Spinal cord (tissue), 10 donors: ENCODE results near the gene OR2T27. TPM values are rescaled to one million over a fixed set of nuclear protein-coding genes. Genes with fewer than 3 reads are reported as not detected.
"Not testable (repeated sequence)": the region's sequence is repeated elsewhere in the genome, so short reads cannot be mapped to it uniquely, and the experiment has no call there.

Source experiments
- DNase-seq, 6 donors: peaks; one replicate each; pipeline versions ENCODE4 v3.0.0 to v3.0.0-alpha.2; 2013 to 2015; ENCODE audit warnings: low spot score in 6 of 6, low read depth in 4 of 6
- H3K27ac ChIP-seq: one replicate; pipeline ENCODE4 v1.5.1; 2013; ENCODE audit warnings: low read depth, low read length, control low read depth
- H3K27me3 ChIP-seq: one replicate; pipeline ENCODE4 v1.6.1; 2013; ENCODE audit warnings: low read length; ENCODE audit not compliant: control insufficient read depth, insufficient read depth
- H3K36me3 ChIP-seq: one replicate; pipeline ENCODE4 v1.6.1; 2013; ENCODE audit warnings: low read length; ENCODE audit not compliant: control insufficient read depth, insufficient read depth
- H3K4me1 ChIP-seq: one replicate; pipeline ENCODE4 v1.6.1; 2013; ENCODE audit warnings: low read length; ENCODE audit not compliant: control insufficient read depth, insufficient read depth
- H3K4me3 ChIP-seq: one replicate; pipeline ENCODE4 v1.5.1; 2013; ENCODE audit warnings: low read depth, low read length, control low read depth
- H3K9me3 ChIP-seq: one replicate; pipeline ENCODE4 v1.6.1; 2013; ENCODE audit warnings: low read length; ENCODE audit not compliant: control insufficient read depth, insufficient read depth
- WGBS: methylation state at CpG from one replicate; pipeline ENCODE4 v1.1.5; 2013; ENCODE audit warnings: missing lambda C conversion rate; ENCODE audit not compliant: insufficient coverage; 5-methylcytosine and 5-hydroxymethylcytosine counted together
- polyA plus RNA-seq, 2 donors: library from polyadenylated mRNA; unstranded; fragments of 120-200 nt; gene quantifications; one replicate each; pipeline ENCODE4 v1.2.1, GENCODE V29; 2013; ENCODE audit not compliant: insufficient read length in 2 of 2
- total RNA-seq, 2 donors: library from RNA; depleted of rRNA in 1 of 2; stranded (reverse); fragments of 120-200 nt in 1 of 2; fragments of >200 nt in 1 of 2; gene quantifications; one replicate each; pipeline versions ENCODE4 v1.2.3 to v1.2.4, GENCODE V29; 2013 to 2014
- donor health status: healthy.

The OR2T27 gene
- total and polyA plus RNA-seq, 4 donors = not detected

DNA sequence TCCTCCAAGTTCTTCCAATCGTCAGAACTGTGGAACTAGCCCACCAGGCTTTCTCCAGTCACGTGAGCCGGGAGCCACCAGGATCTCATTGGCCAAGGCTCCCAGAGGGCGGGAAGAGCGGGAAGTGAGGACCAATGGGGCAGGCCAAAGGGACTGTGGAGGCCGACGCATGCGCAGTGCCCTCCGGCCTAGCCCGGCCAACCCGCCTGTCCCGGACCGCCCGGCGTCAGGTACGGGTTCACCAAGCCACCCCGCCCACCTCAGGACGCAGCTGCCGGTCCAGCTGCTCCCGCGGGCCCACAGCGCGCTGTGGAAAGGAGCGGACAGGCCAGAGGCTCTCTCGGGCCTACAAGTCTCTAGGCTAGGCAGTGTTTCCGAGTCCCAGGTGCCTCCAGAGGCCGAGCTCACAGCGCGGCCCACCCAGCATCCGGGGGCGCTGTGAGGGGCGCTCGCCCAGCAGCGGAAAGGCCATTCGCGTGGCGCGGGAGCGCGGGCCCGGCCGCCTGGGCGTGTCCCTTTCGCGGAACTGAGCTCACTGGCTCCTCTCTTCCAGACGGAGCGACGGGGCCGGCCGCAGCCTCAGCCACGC is 36.3 kb upstream of the OR2T27 start:
- Histone ChIP-seq H3K36me3 (no peaks in the 10 kb centered on the region), H3K27me3 (no peaks in the 10 kb centered on the region), H3K27ac (no peak overlapping the region), H3K4me3 (no peak overlapping the region), H3K9me3 (peaks cover 3% of the 10 kb centered on the region), H3K4me1 (no peaks in the 10 kb centered on the region)
- no peak for DNase-seq
- WGBS = 68% methylated on average over 51 of the region's 51 CpGs

DNA sequence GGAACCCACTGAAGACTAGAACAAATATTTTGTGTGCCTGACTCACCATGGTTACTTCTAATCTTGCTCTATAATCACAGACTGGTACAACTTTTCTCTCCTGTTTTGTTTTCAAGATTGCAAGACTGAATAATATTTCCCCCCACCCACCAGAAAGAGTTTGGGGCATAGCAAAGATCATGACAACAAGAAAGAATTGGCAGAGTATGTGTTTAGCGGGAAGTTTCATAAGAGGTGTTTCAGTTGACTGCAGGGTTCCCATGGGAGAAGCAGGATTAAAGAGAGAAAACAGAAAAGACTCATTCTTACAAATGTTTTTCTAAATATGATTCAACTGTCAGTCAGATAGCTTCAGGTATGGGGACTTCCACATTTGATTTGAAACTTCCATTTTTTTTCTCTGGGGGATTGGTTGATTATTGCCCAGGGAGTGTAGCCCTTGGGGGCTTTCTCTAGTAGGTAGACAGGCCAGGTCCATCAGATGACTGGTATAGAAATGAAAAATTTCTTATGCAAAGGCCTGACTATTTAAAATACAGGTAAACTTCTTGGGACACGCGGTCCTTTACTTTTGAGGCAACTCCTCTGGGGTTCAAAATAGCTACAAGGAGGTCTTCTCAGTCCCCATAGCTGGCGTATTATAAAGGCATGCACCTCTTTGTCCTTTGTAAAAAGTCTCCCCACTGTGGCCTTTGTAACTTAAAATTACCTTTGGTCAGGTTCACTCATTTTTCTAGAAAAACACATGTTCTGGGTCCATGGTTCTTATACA is 33.4 kb upstream of the OR2T27 start:
- no peak overlapping the region for H3K4me3 ChIP-seq

DNA sequence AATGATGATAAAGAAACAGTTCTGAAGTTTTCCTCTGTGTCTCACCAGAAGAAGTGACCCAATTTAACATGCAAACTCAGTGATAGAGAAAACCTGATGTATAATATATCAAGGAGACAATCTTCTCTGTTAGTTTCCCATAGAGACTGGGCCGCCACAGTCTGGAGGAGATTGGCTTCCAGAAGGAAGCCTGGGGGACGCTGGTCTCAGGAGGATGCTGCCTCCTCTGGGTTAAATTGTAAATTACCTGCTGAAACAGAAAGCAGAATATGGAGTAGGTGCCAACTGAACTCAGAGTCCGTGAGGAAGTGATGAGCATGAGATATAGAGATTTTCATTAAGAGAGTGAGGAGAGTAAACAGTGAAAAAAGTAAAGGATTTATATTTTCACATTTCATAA is 31.5 kb upstream of the OR2T27 start:
- no peaks in the 10 kb centered on the region for H3K36me3 ChIP-seq
- H3K4me3 ChIP-seq = no peak overlapping the region
- no peaks in the 10 kb centered on the region for H3K27me3 ChIP-seq
- no peak for DNase-seq
- 31% methylated on average over 2 of the region's 3 CpGs for WGBS
- H3K9me3 ChIP-seq = peaks cover 2% of the 10 kb centered on the region
- no peaks in the 10 kb centered on the region for H3K4me1 ChIP-seq
- H3K27ac ChIP-seq = no peak overlapping the region

More for the DNA sequence above, 33.4 kb upstream of the OR2T27 start:
- no peak overlapping the region for H3K27ac ChIP-seq
- no peak for DNase-seq
- H3K9me3 ChIP-seq = peaks cover 3% of the 10 kb centered on the region
- H3K27me3 ChIP-seq = no peaks in the 10 kb centered on the region
- H3K36me3 ChIP-seq = no peaks in the 10 kb centered on the region
- no peaks in the 10 kb centered on the region for H3K4me1 ChIP-seq
- WGBS = 89% methylated on average over 3 of the region's 4 CpGs

DNA sequence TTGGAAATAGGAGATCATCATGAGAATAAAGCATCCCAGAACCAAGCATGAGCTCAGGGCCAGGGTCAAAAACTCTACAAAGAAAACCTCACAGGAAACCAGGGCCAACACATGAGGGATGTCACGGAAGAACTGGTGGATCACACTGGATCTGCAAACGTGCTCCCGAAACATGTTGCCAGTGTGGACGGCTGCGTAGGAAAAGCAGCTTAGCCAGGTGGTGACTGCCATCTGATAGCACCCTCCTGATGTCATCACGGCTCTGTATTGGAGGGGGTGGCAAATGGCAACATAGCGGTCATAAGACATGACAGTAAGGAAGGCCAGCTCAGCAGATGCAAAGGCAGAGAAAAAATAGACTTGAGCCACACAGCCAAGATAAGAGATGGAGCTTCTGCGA is 26.3 kb upstream of the OR2T27 start:
- Histone ChIP-seq H3K27me3 (no peaks in the 10 kb centered on the region), H3K36me3 (no peaks in the 10 kb centered on the region), H3K9me3 (peaks cover 2% of the 10 kb centered on the region), H3K4me3 (no peak overlapping the region), H3K4me1 (no peaks in the 10 kb centered on the region), H3K27ac (no peak overlapping the region)
- WGBS = 90% methylated on average over 8 of the region's 8 CpGs
- no peak for DNase-seq

DNA sequence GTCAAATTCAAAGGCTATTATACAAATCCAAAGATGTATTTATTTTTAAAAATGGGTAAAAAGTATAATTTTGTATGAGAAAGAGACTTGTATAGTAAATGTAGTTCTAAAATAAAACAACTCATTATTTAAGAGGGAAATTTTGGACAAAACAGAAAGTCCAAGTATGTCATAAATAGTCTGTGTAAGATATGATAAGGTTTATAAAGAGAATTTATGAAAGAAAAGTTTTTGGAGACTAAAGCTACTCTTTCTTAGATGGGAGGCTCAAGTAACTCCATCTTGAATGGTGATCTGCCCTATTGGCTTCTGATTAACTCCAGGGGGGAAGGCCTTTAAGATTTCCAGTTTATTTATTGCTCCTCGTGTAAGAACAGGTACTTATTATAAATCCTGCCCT is 14.7 kb upstream of the OR2T27 start:
- Histone ChIP-seq H3K9me3 (peaks cover 13% of the 10 kb centered on the region), H3K36me3 (no peaks in the 10 kb centered on the region), H3K27ac (no peak overlapping the region), H3K27me3 (no peaks in the 10 kb centered on the region), H3K4me1 (no peaks in the 10 kb centered on the region), H3K4me3 (no peak overlapping the region)
- WGBS = no CpG with 5 or more reads among the region's 1 CpG
- no peak for DNase-seq

DNA sequence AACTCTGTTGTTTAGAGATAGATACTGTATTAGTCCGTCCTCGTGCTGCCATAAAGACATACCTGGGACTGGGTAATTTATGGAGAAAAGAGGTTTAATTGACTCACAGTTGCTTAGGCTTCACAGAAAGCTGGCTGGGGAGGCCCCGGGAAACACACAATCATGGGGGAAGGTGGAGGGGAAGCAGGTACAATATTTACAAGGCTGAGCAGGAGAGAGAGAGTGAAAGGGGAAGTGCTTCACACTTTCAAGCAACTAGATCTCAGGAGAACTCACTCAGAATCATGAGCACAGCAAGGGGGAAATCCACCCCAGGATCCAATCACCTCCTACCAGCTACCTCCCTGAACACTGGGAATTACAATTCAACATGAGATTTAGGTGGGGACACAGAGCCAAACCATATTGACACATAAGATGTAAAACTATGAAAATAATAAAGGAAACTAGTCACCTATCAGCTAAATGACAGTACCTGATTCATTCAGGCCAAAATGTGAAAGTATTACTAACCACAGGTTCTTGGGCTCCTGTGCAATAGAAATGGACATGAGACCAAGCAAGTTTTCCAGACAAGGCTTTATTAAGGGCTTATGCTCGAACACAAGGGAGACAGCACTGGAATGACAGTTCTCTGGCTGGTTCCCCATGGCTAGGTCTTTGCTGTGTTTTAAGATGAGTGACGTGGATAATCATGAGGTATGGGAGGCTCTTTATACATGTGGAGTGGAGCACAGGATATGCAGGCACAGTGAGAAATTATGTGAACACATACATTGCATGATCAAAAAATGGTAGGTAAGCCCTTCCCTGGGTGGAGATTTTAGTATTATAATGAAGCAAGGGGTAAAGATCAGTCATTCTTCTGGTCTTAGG is 8.4 kb upstream of the OR2T27 start:
- not testable (repeated sequence) for H3K36me3 ChIP-seq, H3K9me3 ChIP-seq, H3K4me3 ChIP-seq, H3K27ac ChIP-seq, H3K4me1 ChIP-seq, H3K27me3 ChIP-seq, DNase-seq
- 74% methylated on average over 4 of the region's 5 CpGs for WGBS

DNA sequence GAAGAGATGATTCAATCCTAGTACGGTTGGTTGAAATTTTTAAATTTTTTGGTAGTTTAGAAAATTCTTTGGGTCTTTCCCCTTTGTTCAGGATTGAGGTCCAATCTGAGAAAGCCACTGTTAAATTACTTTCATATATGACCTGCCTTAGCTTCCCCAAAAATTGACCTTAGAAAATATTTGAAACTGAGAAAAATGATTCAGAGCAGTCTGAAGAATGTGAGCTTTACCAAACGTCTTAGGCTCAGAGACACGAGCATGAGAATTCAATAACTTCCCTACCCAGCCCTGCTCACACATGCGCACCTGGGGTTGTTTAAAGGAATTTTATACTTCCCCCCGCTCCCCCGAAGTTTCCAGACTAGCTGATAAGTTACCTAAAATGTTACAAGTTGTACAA is 1.5 kb upstream of the OR2T27 start:
- not testable (repeated sequence) for H3K4me3 ChIP-seq, H3K4me1 ChIP-seq, DNase-seq, H3K27ac ChIP-seq, H3K36me3 ChIP-seq, H3K27me3 ChIP-seq, H3K9me3 ChIP-seq
- no CpG with 5 or more reads among the region's 6 CpGs for WGBS

DNA sequence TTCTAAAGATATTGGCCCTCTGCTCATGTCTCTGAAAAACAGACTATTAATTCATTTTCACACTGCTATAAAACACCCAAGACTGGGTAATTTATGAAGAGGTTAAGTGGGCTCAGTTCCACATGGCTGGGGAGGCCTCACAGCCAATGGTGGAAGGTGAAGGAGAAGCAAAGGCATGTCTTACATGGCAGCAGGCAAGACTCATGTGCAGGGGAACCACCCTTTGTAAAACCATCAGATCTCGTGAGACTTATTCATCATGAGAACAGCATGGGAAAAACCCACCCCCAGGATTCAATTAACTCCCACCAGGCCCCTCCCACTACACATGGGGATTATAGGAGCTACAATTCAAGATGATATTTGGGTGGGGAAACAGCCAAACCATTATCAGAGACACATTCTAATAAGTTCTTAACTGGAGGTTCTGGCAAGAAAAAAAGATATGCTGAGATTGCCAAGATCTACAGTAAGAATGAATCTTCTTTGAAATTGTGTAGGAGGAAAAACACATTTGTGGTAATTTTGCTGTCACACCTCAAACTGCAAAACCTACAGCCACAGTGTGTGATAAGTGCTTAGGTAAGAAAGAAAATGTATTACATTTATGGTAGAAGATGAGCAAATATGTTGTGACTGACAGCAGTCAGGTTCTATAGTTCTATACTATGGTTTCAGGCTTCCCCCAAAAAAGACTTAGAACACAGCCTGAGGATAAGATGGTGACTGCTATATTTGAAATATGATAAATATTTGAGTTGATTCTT is 6.4 kb downstream of the OR2T27 start:
- DNase-seq = not testable (repeated sequence)

DNA sequence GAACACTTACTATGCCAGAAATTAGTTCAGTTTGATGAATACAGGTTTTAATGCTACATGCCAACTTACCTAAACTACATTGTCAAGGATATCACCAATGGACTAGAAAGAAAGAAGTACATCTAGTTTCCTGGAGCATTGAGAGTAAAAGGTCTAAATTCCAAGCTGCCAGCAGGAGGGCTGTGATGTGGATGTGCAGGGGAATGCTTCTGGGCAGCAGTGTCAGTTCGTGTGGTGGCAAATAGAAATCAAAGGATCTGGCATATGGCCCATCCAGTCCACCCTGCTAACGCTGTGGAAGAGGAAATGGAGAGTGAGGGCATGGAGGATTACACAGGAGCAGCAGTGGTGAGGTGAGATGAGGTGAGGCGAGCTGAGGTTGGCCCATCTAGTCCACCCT is 10.2 kb downstream of the OR2T27 start, which contains the start of gene OR2T35:
TSS of gene OR2T35 (minus strand) at position 101 of the 400 bp plus-strand sequence. CDS start 6,020 bp downstream, outside the sequence.
- not testable (repeated sequence) for DNase-seq, H3K27me3 ChIP-seq, H3K9me3 ChIP-seq, H3K27ac ChIP-seq, H3K36me3 ChIP-seq, H3K4me3 ChIP-seq, H3K4me1 ChIP-seq
- no CpG with 5 or more reads among the region's 3 CpGs for WGBS

More for the DNA sequence above, 6.4 kb downstream of the OR2T27 start:
- not testable (repeated sequence) for H3K4me3 ChIP-seq, H3K27me3 ChIP-seq, H3K36me3 ChIP-seq, H3K9me3 ChIP-seq, H3K4me1 ChIP-seq, H3K27ac ChIP-seq
- WGBS = no CpG with 5 or more reads among the region's 1 CpG
